Body of pancreas (tissue), 4 donors: Measurements from ENCODE around the gene IFT74.

Experiments
- CTCF ChIP-seq, 7 experiments: fragments of 450-650 bp in 4 of 7; fragments of 200-600 bp in 3 of 7; sonication (generic) in 3 of 7; IDR thresholded peaks; one replicate each; pipeline ENCODE4 v1.5.1; 2016 to 2019; ENCODE audit warnings: antibody characterized with exemption in 7 of 7
- POLR2A ChIP-seq, 3 donors: fragments of 450-650 bp; IDR thresholded peaks; one replicate each; pipeline ENCODE4 v1.6.1; 2016; ENCODE audit warnings: antibody characterized with exemption in 3 of 3, mild to moderate bottlenecking in 2 of 3

GRCh38 chr9:27054125-27054524 is 97.9 kb downstream of the IFT74 start:
- TF ChIP-seq CTCF (IDR thresholded peaks at IDR 0.05) (no peak), POLR2A (IDR thresholded peaks at IDR 0.05) (no peak)
